DOHH2 (cell line): ENCODE results near the gene RAD51B.

Experiments used
- H3F3A ChIP-seq: fragments of 200-600 bp; sonication (generic), shearing (Covaris generic); 2 replicates; pipeline ENCODE4 v1.6.0; 2016; ENCODE audit warnings: antibody characterized with exemption, mild to moderate bottlenecking; ENCODE audit not compliant: control insufficient read depth, insufficient read depth
- H3K27ac ChIP-seq: fragments of 200-600 bp; sonication (generic); 2 replicates; pipeline ENCODE4 v1.5.1; 2014; ENCODE audit warnings: low read depth, mild to moderate bottlenecking, low read length, moderate library complexity
- H3K27me3 ChIP-seq: fragments of 200-600 bp; sonication (generic); 2 replicates; pipeline ENCODE4 v1.6.1; 2014; ENCODE audit warnings: mild to moderate bottlenecking, low read length, mixed read lengths; ENCODE audit not compliant: control insufficient read depth
- H3K36me3 ChIP-seq: fragments of 200-600 bp; sonication (generic); 2 replicates; pipeline ENCODE4 v1.6.1; 2014; ENCODE audit warnings: mild to moderate bottlenecking, low read length, moderate library complexity, mixed read lengths; ENCODE audit not compliant: control insufficient read depth
- H3K4me1 ChIP-seq: fragments of 200-600 bp; sonication (generic); 2 replicates; pipeline ENCODE4 v1.6.1; 2014; ENCODE audit warnings: mild to moderate bottlenecking, low read length, mixed read lengths; ENCODE audit not compliant: control insufficient read depth
- H3K4me2 ChIP-seq: fragments of 200-600 bp; sonication (generic); 2 replicates; pipeline ENCODE4 v1.6.0; 2014; ENCODE audit warnings: mild to moderate bottlenecking, low read length, moderate library complexity
- H3K4me3 ChIP-seq: fragments of 200-600 bp; sonication (generic); 2 replicates; pipeline ENCODE4 v1.5.1; 2014; ENCODE audit warnings: mild to moderate bottlenecking, low read length, mixed read lengths
- H3K79me2 ChIP-seq: fragments of 200-600 bp; sonication (generic); 2 replicates; pipeline ENCODE4 v1.6.1; 2014; ENCODE audit warnings: mild to moderate bottlenecking, low read length, mixed read lengths; ENCODE audit not compliant: control insufficient read depth
- H3K9me2 ChIP-seq: fragments of 200-600 bp; sonication (generic); replicated peaks from 2 replicates; pipeline ENCODE4 v1.6.1; 2014; ENCODE audit warnings: mild to moderate bottlenecking, low read length, mixed read lengths; ENCODE audit not compliant: control insufficient read depth
- H3K9me3 ChIP-seq: fragments of 200-600 bp; sonication (generic); 2 replicates; pipeline ENCODE4 v1.6.1; 2014; ENCODE audit warnings: antibody characterized with exemption, low read length, mixed read lengths; ENCODE audit not compliant: control insufficient read depth, insufficient read depth
- H4K20me1 ChIP-seq: fragments of 200-600 bp; sonication (generic); 2 replicates; pipeline ENCODE4 v1.6.0; 2014; ENCODE audit warnings: low read depth, mild to moderate bottlenecking, antibody characterized with exemption, low read length, moderate library complexity; ENCODE audit not compliant: control insufficient read depth, insufficient read depth
- CTCF ChIP-seq: fragments of 200-600 bp; sonication (generic); IDR thresholded peaks from one replicate; pipeline ENCODE4 v1.5.1; 2014; ENCODE audit warnings: antibody characterized with exemption, mild to moderate bottlenecking, low read depth, low read length; ENCODE audit not compliant: poor library complexity, severe bottlenecking
- EZH2phosphoT487 ChIP-seq: fragments of 200-600 bp; sonication (generic); IDR thresholded peaks from 2 replicates; pipeline ENCODE4 v1.6.1; 2017; ENCODE audit warnings: borderline replicate concordance, mild to moderate bottlenecking, antibody characterized with exemption, low read length, moderate library complexity, mixed read lengths

Gene RAD51B

GRCh38 chr14:68506645-68507419, 687.3 kb downstream of the RAD51B start:
- H3K27ac ChIP-seq, result peak overlapping the region; percentile 24; the same call in 1 of the 2 replicates
- peak overlapping the region; percentile 48 for H3K4me2 ChIP-seq

GRCh38 chr14:68507544-68508081, 688.0 kb downstream of the RAD51B start:
- Histone ChIP-seq H3K4me3 (no peak overlapping the region), H3K4me1 (peaks cover 39% of the 10 kb centered on the region), H3K4me2 (peak overlapping the region; percentile 48; the same call in 1 of the 2 replicates), H3K27me3 (no peaks in the 10 kb centered on the region), H3K9me3 (no peaks in the 10 kb centered on the region), H3K36me3 (no peaks in the 10 kb centered on the region), H3F3A (no peaks in the 10 kb centered on the region; the same call in 1 of the 2 replicates), H4K20me1 (no peaks in the 10 kb centered on the region), H3K79me2 (no peaks in the 10 kb centered on the region), H3K9me2 (no peaks in the 10 kb centered on the region), H3K27ac (peak overlapping the region; percentile 24; the same call in 1 of the 2 replicates)
- TF ChIP-seq EZH2phosphoT487 (no peak), CTCF (no peak)

More at GRCh38 chr14:68506645-68507419, 687.3 kb downstream of the RAD51B start:
- H3K4me1 ChIP-seq, result peaks cover 43% of the 10 kb centered on the region
- no peaks in the 10 kb centered on the region for H3K27me3 ChIP-seq
- no peaks in the 10 kb centered on the region; the same call in 1 of the 2 replicates for H3F3A ChIP-seq
- no peaks in the 10 kb centered on the region for H3K79me2 ChIP-seq
- H3K36me3 ChIP-seq, result no peaks in the 10 kb centered on the region
- H3K9me2 ChIP-seq, result no peaks in the 10 kb centered on the region
- peak overlapping the region; percentile 11; the same call in 1 of the 2 replicates for H3K4me3 ChIP-seq
- no peaks in the 10 kb centered on the region for H3K9me3 ChIP-seq
- no peak for TF ChIP-seq CTCF
- no peak for TF ChIP-seq EZH2phosphoT487
- H4K20me1 ChIP-seq, result no peaks in the 10 kb centered on the region

- H3F3A ChIP-seq, result no peaks in the 10 kb centered on the region; the same call in 1 of the 2 replicates
- H3K4me1 ChIP-seq, result peaks cover 43% of the 10 kb centered on the region
Measured at GRCh38 chr14:68508581-68508980, 689.0 kb downstream of the RAD51B start.

More at GRCh38 chr14:68508581-68508980, 689.0 kb downstream of the RAD51B start:
- no peaks in the 10 kb centered on the region for H3K9me2 ChIP-seq
- H3K4me2 ChIP-seq, result no peak overlapping the region
- H3K27me3 ChIP-seq, result no peaks in the 10 kb centered on the region
- no peaks in the 10 kb centered on the region for H3K79me2 ChIP-seq
- H3K36me3 ChIP-seq, result no peaks in the 10 kb centered on the region
- H4K20me1 ChIP-seq, result no peaks in the 10 kb centered on the region
- H3K27ac ChIP-seq, result no peak overlapping the region
- H3K4me3 ChIP-seq, result no peak overlapping the region
- TF ChIP-seq CTCF (no peak), EZH2phosphoT487 (no peak)
- no peaks in the 10 kb centered on the region for H3K9me3 ChIP-seq
